WTC11 (cell line): Measurements from ENCODE around the gene IQCC. TPM values are rescaled to one million over a fixed set of nuclear protein-coding genes. Genes with fewer than 3 reads are reported as not detected.
A peak's percentile ranks its signal among the peaks of the same experiment; 100 is the strongest.

Experiments used
- ATAC-seq: fragments of 200-7000 bp; cut with Tn5 transposase; 2 replicates; pipeline ENCODE4 v1.10.0; 2021; ENCODE audit warnings: mild to moderate bottlenecking, moderate library complexity
- Bru-seq: library from RNA; stranded (reverse); fragments of 400-500 nt; gene quantifications from one replicate; lab custom pipeline; 2021; lab: Mats Ljungman, UMichigan
- CTCF ChIA-PET: fragments of 300-600 bp; sonication (Branson Sonifier 250); formaldehyde crosslinking; loops from one replicate; lab custom pipeline; 2021; ENCODE audit warnings: antibody characterized with exemption; lab: Charles Lee
- POLR2A ChIA-PET: fragments of 350-600 bp; sonication (Branson Sonifier 250); formaldehyde crosslinking; loops from one replicate; lab custom pipeline; 2021; ENCODE audit warnings: antibody characterized with exemption; lab: Charles Lee
- DNase-seq: peaks from one replicate; pipeline ENCODE4 v3.0.0; 2021; ENCODE audit warnings: low spot score
- H3K27ac Mint-ChIP-seq: 2 replicates; pipeline ENCODE4 v1.8.0; 2021; ENCODE audit warnings: mixed read lengths
- H3K27me3 Mint-ChIP-seq: 2 replicates; pipeline ENCODE4 v1.8.0; 2021; ENCODE audit warnings: low read depth, mild to moderate bottlenecking, moderate library complexity, mixed read lengths
- H3K36me3 Mint-ChIP-seq: 2 replicates; pipeline ENCODE4 v1.8.0; 2021; ENCODE audit warnings: mixed read lengths
- H3K4me1 Mint-ChIP-seq: 2 replicates; pipeline ENCODE4 v1.8.0; 2022; ENCODE audit warnings: mixed read lengths
- H3K4me3 Mint-ChIP-seq: 2 replicates; pipeline ENCODE4 v1.8.0; 2021; ENCODE audit warnings: mild to moderate bottlenecking, moderate library complexity, mixed read lengths
- H3K9me3 Mint-ChIP-seq: 2 replicates; pipeline ENCODE4 v1.8.0; 2021; ENCODE audit warnings: mixed read lengths
- ATF1 ChIP-seq: sonication (generic); formaldehyde crosslinking; IDR thresholded peaks from 2 replicates; pipeline ENCODE4 v1.8.1; 2023; ENCODE audit warnings: mild to moderate bottlenecking, moderate library complexity, missing genetic modification reagents
- CBFB ChIP-seq: sonication (generic); formaldehyde crosslinking; IDR thresholded peaks from 2 replicates; pipeline ENCODE4 v1.8.1; 2022; ENCODE audit warnings: mild to moderate bottlenecking, low read depth, missing genetic modification reagents
- EMX1 ChIP-seq: fragments of 250-450 bp; sonication (Bioruptor Pico); IDR thresholded peaks from 2 replicates; pipeline ENCODE4 v1.8.0; 2021; ENCODE audit warnings: mild to moderate bottlenecking
- ERG ChIP-seq: fragments of 250-450 bp; sonication (Bioruptor Pico); IDR thresholded peaks from 2 replicates; pipeline ENCODE4 v1.8.0; 2021; ENCODE audit warnings: mild to moderate bottlenecking
- ETV6 ChIP-seq: sonication (generic); formaldehyde crosslinking; IDR thresholded peaks from 2 replicates; pipeline ENCODE4 v1.8.1; 2022; ENCODE audit warnings: mild to moderate bottlenecking, missing genetic modification reagents
- IRF1 ChIP-seq: sonication (generic); formaldehyde crosslinking; IDR thresholded peaks from 2 replicates; pipeline ENCODE4 v1.8.0; 2023; ENCODE audit warnings: missing genetic modification reagents
- JUN ChIP-seq: sonication (generic); formaldehyde crosslinking; IDR thresholded peaks from 2 replicates; pipeline ENCODE4 v1.8.0; 2023; ENCODE audit warnings: mild to moderate bottlenecking, missing genetic modification reagents
- NFE2L1 ChIP-seq: sonication (generic); formaldehyde crosslinking; IDR thresholded peaks from 2 replicates; pipeline ENCODE4 v1.8.1; 2023; ENCODE audit warnings: missing genetic modification reagents
- OVOL2 ChIP-seq: fragments of 250-450 bp; sonication (Bioruptor Pico); IDR thresholded peaks from 2 replicates; pipeline ENCODE4 v1.9.0; 2021; ENCODE audit warnings: mild to moderate bottlenecking, borderline replicate concordance
- PRDM15 ChIP-seq: sonication (generic); formaldehyde crosslinking; IDR thresholded peaks from 2 replicates; pipeline ENCODE4 v1.8.0; 2022; ENCODE audit warnings: missing genetic modification reagents
- SP1 ChIP-seq: sonication (generic); formaldehyde crosslinking; conservative IDR thresholded peaks from 2 replicates; pipeline ENCODE4 v1.8.1; 2022; ENCODE audit warnings: missing genetic modification reagents
- ZNF121 ChIP-seq: sonication (generic); formaldehyde crosslinking; IDR thresholded peaks from 2 replicates; pipeline ENCODE4 v1.8.0; 2023; ENCODE audit warnings: missing genetic modification reagents
- ZNF138 ChIP-seq: sonication (generic); formaldehyde crosslinking; conservative IDR thresholded peaks from 2 replicates; pipeline ENCODE4 v1.8.1; 2022; ENCODE audit warnings: mild to moderate bottlenecking, moderate library complexity, missing genetic modification reagents
- ZNF219 ChIP-seq: sonication (generic); formaldehyde crosslinking; IDR thresholded peaks from 2 replicates; pipeline ENCODE4 v1.8.0; 2023; ENCODE audit warnings: missing genetic modification reagents, mild to moderate bottlenecking, borderline replicate concordance
- ZNF232 ChIP-seq: sonication (generic); formaldehyde crosslinking; IDR thresholded peaks from 2 replicates; pipeline ENCODE4 v1.8.0; 2022; ENCODE audit warnings: mild to moderate bottlenecking, missing genetic modification reagents
- ZNF317 ChIP-seq: sonication (generic); formaldehyde crosslinking; IDR thresholded peaks from 2 replicates; pipeline ENCODE4 v1.8.1; 2023; ENCODE audit warnings: low read depth, mild to moderate bottlenecking, moderate library complexity, missing genetic modification reagents, borderline replicate concordance
- ZNF671 ChIP-seq: fragments of 250-450 bp; sonication (Bioruptor Pico); IDR thresholded peaks from 2 replicates; pipeline ENCODE4 v1.8.0; 2021; ENCODE audit warnings: mild to moderate bottlenecking
- long read RNA-seq, 3 experiments: library from RNA in 1 of 3; library from capped mRNA in 1 of 3; library from polyadenylated mRNA in 1 of 3; unstranded in 2 of 3; stranded (forward) in 1 of 3; transcript quantifications; one replicate each; pipeline ENCODE4 v2.0.0, GENCODE V29; 2021
- total RNA-seq: library from RNA; stranded (reverse); gene quantifications from 3 replicates; pipeline ENCODE4 v1.2.3, GENCODE V29; 2021
- TF ChIP-seq, protein P1 (sequence below): sonication (generic); formaldehyde crosslinking; IDR thresholded peaks from 2 replicates; pipeline ENCODE4 v1.8.1; 2023; ENCODE audit warnings: mild to moderate bottlenecking, moderate library complexity, missing genetic modification reagents
- TF ChIP-seq, protein P2 (sequence below): sonication (generic); formaldehyde crosslinking; conservative IDR thresholded peaks from 2 replicates; pipeline ENCODE4 v1.8.1; 2022; ENCODE audit warnings: mild to moderate bottlenecking, missing genetic modification reagents
- TF ChIP-seq, protein P3 (sequence below): sonication (generic); formaldehyde crosslinking; IDR thresholded peaks from 2 replicates; pipeline ENCODE4 v1.8.0; 2023; ENCODE audit warnings: missing genetic modification reagents, mild to moderate bottlenecking, borderline replicate concordance
- TF ChIP-seq, protein P4 (sequence below): sonication (generic); formaldehyde crosslinking; IDR thresholded peaks from 2 replicates; pipeline ENCODE4 v1.8.1; 2022; ENCODE audit warnings: low read depth, missing genetic modification reagents, borderline replicate concordance

Gene IQCC
- total RNA-seq: 4.6 to 5.2 TPM (median 4.8 TPM) in 3 replicates
- percentile 70 among the genes with signal in this experiment for Bru-seq, nascent RNA
- long read RNA-seq, experiment 1, transcript IQCC-201 (5 exons, 2,027 nt): major isoform, 15 of 24 reads
- long read RNA-seq, experiment 1, partial matches to known transcripts: 3 of 24 reads
- long read RNA-seq, experiment 1, other reads (novel, unspliced or antisense): 5 of 24 reads
- long read RNA-seq, experiment 2, partial matches to known transcripts: 1 of 5 reads
- long read RNA-seq, experiment 2, other reads (novel, unspliced or antisense): 1 of 5 reads
- long read RNA-seq, experiment 3, transcript IQCC-201 (5 exons, 2,027 nt): major isoform, 6 of 7 reads
- long read RNA-seq, experiment 3, partial matches to known transcripts: 1 of 7 reads
- long read RNA-seq, experiment 3, other reads (novel, unspliced or antisense): 0 of 7 reads

GRCh38 chr1:32205401-32206370 is at the start of gene IQCC:
Gene IQCC, plus strand, starts transcription at chr1:32205671. Its CDS starts 11 bp downstream, at chr1:32205682.
- Mint-ChIP-seq H3K36me3 (peaks cover 4% of the 10 kb centered on the region), H3K4me3 (peak within 1 kb of the TSS; percentile 96), H3K9me3 (no peaks in the 10 kb centered on the region), H3K4me1 (peaks cover 19% of the 10 kb centered on the region), H3K27ac (0 out of 2 replicates have a peak within 1 kb of the TSS, but pooled peaks have one; percentile 74), H3K27me3 (peaks cover 8% of the 10 kb centered on the region)
- ATAC-seq: peak; percentile 78
- ChIA-PET CTCF (interaction anchor here (0.5 to 2.8 kb wide), 6 partner anchors 10 to 132 kb away, joined by 3 to 17 read pairs (median 5); partner anchors contain the start of genes TMEM39B and TXLNA), POLR2A (interaction anchor here (0.5 to 1.5 kb wide), 7 partner anchors 10 to 1385 kb away, joined by 3 to 8 read pairs (median 5); partner anchors contain the start of genes MARCKSL1 and TXLNA)
- DNase-seq: peak; percentile 94
- TF ChIP-seq EMX1 (no peak), ZNF671 (CRISPR knock-in tag) (no peak), ZNF138 (CRISPR knock-in tag) (no peak), IRF1 (CRISPR knock-in tag) (no peak), NFE2L1 (CRISPR knock-in tag) (no peak), ZNF317 (CRISPR knock-in tag) (no peak), JUN (CRISPR knock-in tag) (no peak), PRDM15 (CRISPR knock-in tag) (no peak), ETV6 (peak; percentile 73; the same call in 1 of the 2 replicates), OVOL2 (CRISPR knock-in tag) (no peak), ZNF121 (peak; percentile 38; the same call in 1 of the 2 replicates), CBFB (CRISPR knock-in tag) (no peak), SP1 (CRISPR knock-in tag) (peak; percentile 85), ERG (CRISPR knock-in tag) (no peak), ZNF219 (no peak), ZNF232 (CRISPR knock-in tag) (0 out of 2 replicates have a peak, but pooled peaks have one; percentile 48), ATF1 (no peak)
- TF ChIP-seq, protein P1, sequence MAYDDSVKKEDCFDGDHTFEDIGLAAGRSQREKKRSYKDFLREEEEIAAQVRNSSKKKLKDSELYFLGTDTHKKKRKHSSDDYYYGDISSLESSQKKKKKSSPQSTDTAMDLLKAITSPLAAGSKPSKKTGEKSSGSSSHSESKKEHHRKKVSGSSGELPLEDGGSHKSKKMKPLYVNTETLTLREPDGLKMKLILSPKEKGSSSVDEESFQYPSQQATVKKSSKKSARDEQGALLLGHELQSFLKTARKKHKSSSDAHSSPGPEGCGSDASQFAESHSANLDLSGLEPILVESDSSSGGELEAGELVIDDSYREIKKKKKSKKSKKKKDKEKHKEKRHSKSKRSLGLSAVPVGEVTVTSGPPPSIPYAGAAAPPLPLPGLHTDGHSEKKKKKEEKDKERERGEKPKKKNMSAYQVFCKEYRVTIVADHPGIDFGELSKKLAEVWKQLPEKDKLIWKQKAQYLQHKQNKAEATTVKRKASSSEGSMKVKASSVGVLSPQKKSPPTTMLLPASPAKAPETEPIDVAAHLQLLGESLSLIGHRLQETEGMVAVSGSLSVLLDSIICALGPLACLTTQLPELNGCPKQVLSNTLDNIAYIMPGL: no peak
- TF ChIP-seq, protein P2, sequence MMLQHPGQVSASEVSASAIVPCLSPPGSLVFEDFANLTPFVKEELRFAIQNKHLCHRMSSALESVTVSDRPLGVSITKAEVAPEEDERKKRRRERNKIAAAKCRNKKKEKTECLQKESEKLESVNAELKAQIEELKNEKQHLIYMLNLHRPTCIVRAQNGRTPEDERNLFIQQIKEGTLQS (CRISPR knock-in tag): no peak
- TF ChIP-seq, protein P3, sequence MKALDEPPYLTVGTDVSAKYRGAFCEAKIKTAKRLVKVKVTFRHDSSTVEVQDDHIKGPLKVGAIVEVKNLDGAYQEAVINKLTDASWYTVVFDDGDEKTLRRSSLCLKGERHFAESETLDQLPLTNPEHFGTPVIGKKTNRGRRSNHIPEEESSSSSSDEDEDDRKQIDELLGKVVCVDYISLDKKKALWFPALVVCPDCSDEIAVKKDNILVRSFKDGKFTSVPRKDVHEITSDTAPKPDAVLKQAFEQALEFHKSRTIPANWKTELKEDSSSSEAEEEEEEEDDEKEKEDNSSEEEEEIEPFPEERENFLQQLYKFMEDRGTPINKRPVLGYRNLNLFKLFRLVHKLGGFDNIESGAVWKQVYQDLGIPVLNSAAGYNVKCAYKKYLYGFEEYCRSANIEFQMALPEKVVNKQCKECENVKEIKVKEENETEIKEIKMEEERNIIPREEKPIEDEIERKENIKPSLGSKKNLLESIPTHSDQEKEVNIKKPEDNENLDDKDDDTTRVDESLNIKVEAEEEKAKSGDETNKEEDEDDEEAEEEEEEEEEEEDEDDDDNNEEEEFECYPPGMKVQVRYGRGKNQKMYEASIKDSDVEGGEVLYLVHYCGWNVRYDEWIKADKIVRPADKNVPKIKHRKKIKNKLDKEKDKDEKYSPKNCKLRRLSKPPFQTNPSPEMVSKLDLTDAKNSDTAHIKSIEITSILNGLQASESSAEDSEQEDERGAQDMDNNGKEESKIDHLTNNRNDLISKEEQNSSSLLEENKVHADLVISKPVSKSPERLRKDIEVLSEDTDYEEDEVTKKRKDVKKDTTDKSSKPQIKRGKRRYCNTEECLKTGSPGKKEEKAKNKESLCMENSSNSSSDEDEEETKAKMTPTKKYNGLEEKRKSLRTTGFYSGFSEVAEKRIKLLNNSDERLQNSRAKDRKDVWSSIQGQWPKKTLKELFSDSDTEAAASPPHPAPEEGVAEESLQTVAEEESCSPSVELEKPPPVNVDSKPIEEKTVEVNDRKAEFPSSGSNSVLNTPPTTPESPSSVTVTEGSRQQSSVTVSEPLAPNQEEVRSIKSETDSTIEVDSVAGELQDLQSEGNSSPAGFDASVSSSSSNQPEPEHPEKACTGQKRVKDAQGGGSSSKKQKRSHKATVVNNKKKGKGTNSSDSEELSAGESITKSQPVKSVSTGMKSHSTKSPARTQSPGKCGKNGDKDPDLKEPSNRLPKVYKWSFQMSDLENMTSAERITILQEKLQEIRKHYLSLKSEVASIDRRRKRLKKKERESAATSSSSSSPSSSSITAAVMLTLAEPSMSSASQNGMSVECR (CRISPR knock-in tag): no peak
- TF ChIP-seq, protein P4, sequence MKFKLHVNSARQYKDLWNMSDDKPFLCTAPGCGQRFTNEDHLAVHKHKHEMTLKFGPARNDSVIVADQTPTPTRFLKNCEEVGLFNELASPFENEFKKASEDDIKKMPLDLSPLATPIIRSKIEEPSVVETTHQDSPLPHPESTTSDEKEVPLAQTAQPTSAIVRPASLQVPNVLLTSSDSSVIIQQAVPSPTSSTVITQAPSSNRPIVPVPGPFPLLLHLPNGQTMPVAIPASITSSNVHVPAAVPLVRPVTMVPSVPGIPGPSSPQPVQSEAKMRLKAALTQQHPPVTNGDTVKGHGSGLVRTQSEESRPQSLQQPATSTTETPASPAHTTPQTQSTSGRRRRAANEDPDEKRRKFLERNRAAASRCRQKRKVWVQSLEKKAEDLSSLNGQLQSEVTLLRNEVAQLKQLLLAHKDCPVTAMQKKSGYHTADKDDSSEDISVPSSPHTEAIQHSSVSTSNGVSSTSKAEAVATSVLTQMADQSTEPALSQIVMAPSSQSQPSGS (CRISPR knock-in tag): no peak
